Brain microvascular endothelial cell (primary cell): Measurements from ENCODE around the gene CA14.
"Not testable (repeated sequence)": the region's sequence is repeated elsewhere in the genome, so short reads cannot be mapped to it uniquely, and the experiment has no call there.

Source experiments
- DNase-seq: peaks from one replicate; pipeline ENCODE4 v3.0.0-alpha.2; 2020
- H3K27ac ChIP-seq: fragments of 250-450 bp; sonication (Bioruptor Pico); 2 replicates; pipeline ENCODE4 v1.5.1; 2020; ENCODE audit warnings: mild to moderate bottlenecking, moderate library complexity
- H3K27me3 ChIP-seq: fragments of 250-450 bp; sonication (Bioruptor Pico); replicated peaks from 2 replicates; pipeline ENCODE4 v1.5.1; 2020; ENCODE audit warnings: mild to moderate bottlenecking
- H3K36me3 ChIP-seq: fragments of 250-450 bp; sonication (Bioruptor Pico); replicated peaks from 2 replicates; pipeline ENCODE4 v1.5.1; 2020; ENCODE audit warnings: mild to moderate bottlenecking
- H3K4me3 ChIP-seq: 2 replicates; pipeline ENCODE4 v1.5.1; 2011; ENCODE audit warnings: low read depth, mild to moderate bottlenecking, control low read depth, low read length, moderate library complexity
- CTCF ChIP-seq: IDR thresholded peaks from 2 replicates; pipeline ENCODE4 v1.5.1; 2011; ENCODE audit warnings: low read depth, mild to moderate bottlenecking, moderate library complexity, low read length, control low read depth, inconsistent platforms; ENCODE audit errors: missing control alignments
- in situ Hi-C: cut with HindIII; loops from 2 replicates; pipeline ENCODE4 v1.10.0; 2017; ENCODE audit warnings: low sequenced_read_pairs, low pct_ligation_motif_present

CA14 gene

DNA sequence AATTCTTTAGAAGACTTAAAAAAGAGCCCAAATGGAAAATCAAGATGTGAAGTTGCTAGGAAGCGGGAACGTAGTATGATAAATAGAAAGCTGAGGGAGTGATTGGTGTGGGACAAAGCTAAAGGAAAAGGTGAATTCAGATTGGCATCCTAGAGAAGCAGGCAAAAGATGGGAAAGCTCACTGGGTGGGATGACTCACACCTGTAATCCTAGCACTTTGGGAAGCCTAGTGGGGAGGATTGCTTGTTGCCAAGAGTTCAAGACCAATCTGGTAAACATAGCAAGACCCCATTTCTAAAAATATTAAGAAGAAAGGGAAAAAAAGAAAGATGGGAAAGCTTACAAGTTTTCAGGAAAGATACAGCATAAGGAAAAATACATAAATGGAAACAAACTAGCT is 37.9 kb downstream of the CA14 start:
- H3K27ac ChIP-seq = no peak overlapping the region
- peaks cover 14% of the 10 kb centered on the region for H3K36me3 ChIP-seq
- DNase-seq = no peak
- TF ChIP-seq CTCF = no peak
- no peaks in the 10 kb centered on the region for H3K27me3 ChIP-seq
- no peak overlapping the region for H3K4me3 ChIP-seq
- in situ Hi-C loops = no loop called here

DNA sequence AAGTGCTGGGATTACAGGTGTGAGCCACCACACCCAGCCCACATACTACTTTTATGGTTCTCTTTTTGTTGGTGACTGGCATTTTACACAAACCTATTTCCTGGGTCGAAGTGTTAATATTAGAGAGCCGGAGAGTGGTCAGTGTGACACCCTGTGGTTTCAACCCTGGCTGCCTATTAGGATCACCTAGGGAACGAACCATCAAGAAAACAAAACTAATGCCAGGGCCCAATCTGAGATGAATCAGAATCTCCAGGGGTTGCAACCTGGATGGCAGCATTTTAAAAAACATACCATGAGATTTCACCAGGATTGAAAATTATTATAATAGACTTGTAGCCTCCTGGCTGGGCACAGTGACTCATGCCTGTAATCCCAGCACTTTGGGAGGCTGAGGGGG is 42.1 kb downstream of the CA14 start:
- in situ Hi-C loops = no loop called here
- no peaks in the 10 kb centered on the region for H3K27me3 ChIP-seq
- H3K36me3 ChIP-seq = peaks cover 41% of the 10 kb centered on the region
- no peak overlapping the region for H3K4me3 ChIP-seq
- no peak for TF ChIP-seq CTCF
- H3K27ac ChIP-seq = no peak overlapping the region
- no peak for DNase-seq

DNA sequence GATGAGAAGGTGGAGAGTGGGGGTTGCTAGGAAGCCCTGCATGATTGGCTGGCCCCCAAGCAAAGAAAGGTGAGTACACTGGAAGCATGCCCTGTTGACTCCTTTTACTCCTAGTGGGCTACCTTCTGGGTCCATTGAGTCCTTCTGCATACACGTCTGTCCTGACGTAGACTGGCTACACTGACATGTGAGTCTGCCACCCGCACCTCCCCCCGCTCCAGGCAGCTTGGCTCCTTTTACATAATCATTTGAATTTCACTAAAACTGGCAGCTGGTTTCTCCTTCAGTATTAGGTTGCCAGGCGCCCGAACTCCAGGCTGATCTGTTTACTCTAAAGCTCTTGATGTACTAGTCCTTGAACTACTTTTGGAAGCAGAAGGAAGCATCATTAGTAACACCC is 44.8 kb downstream of the CA14 start:
- H3K36me3 ChIP-seq = peaks cover 41% of the 10 kb centered on the region
- no peak for DNase-seq
- no peak for TF ChIP-seq CTCF
- no peaks in the 10 kb centered on the region for H3K27me3 ChIP-seq
- in situ Hi-C loops = no loop called here
- H3K27ac ChIP-seq = no peak overlapping the region
- H3K4me3 ChIP-seq = no peak overlapping the region

- no peak overlapping the region for H3K4me3 ChIP-seq
- DNase-seq = no peak
- peaks cover 46% of the 10 kb centered on the region for H3K36me3 ChIP-seq
- no peaks in the 10 kb centered on the region for H3K27me3 ChIP-seq
- in situ Hi-C loops = no loop called here
- no peak overlapping the region for H3K27ac ChIP-seq
- no peak for TF ChIP-seq CTCF
Observed at GRCh38 chr1:150302902-150303301, 45.3 kb downstream of the CA14 start.

DNA sequence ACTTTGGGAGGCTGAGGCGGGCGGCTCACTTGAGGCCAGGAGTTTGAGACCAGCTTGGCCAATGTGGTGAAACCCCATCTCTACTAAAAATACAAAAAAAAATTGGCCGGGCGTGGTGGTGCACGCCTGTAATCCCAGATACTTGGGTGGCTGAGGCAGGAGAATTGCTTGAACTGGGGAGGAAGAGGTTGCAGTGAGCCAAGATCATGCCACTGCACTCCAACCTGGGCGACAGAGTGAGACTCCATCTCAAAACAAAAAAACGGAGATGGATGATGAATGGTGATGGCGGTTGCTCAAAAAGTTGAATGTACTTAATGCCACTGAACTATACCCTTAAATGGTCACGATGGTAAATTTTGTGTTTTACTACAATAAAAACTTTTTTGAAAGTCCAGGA is 51.0 kb downstream of the CA14 start:
- DNase-seq, H3K4me3 ChIP-seq, H3K27me3 ChIP-seq, H3K27ac ChIP-seq, in situ Hi-C loops: not testable (repeated sequence)
- peaks cover 25% of the 10 kb centered on the region for H3K36me3 ChIP-seq

GRCh38 chr1:150309758-150310508 is 52.4 kb downstream of the CA14 start:
- DNase-seq = no peak
- no peak overlapping the region for H3K4me3 ChIP-seq
- H3K27me3 ChIP-seq = no peaks in the 10 kb centered on the region
- in situ Hi-C loops = no loop called here
- no peak for TF ChIP-seq CTCF
- H3K27ac ChIP-seq = no peak overlapping the region
- peaks cover 17% of the 10 kb centered on the region for H3K36me3 ChIP-seq
